ENCODE measurements around the gene ADCY10.

DNA sequence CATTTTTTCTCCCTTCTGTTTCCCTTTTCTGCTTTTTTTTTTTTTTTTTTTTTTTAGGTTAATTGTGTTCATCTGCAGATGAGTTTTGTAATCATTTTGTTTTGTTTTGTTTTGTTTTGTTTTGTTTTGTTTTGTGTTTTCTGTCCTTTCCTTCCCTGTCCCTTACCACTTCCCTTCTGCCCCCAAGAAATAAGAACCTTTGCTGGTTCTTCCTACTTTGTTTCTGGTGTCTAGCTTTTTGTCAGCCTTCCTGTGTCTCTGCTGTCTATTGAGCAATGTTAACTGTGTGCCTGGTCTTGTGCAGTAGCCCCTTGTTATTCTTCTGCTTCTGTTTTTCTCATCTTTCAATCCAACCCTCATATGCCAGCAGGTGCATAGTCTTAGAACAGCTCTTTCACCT lies 146.2 kb downstream of the ADCY10 start:
- no peak for TF ChIP-seq GATA2 (IDR thresholded peaks at IDR 0.05; ENCODE audit: low read depth, low read length)
- no peak for TF ChIP-seq GATA3 (IDR thresholded peaks at IDR 0.05; ENCODE audit: low read depth, low read length)
